Activated T-helper 17 cell treated with anti-CD3 and anti-CD28 coated beads, Interleukin-2, amount 50 U/mL, for 72 hours (primary cell): Measurements from ENCODE around the gene SHQ1. TPM values are rescaled to one million over a fixed set of nuclear protein-coding genes. Genes with fewer than 3 reads are reported as not detected.

Experiments used
- ATAC-seq: fragments of 150-1000 bp; cut with Tn5 transposase; replicated peaks from 2 replicates; pipeline ENCODE4 v1.10.0; 2021; ENCODE audit warnings: mild to moderate bottlenecking, moderate library complexity
- H3K27ac Mint-ChIP-seq: one replicate; pipeline ENCODE4 v1.8.0; 2022; ENCODE audit warnings: mixed read lengths
- H3K27me3 Mint-ChIP-seq: one replicate; pipeline ENCODE4 v1.8.0; 2022; ENCODE audit warnings: mixed read lengths
- H3K36me3 Mint-ChIP-seq: one replicate; pipeline ENCODE4 v1.8.0; 2022; ENCODE audit warnings: low read depth, mild to moderate bottlenecking, mixed read lengths
- H3K4me1 Mint-ChIP-seq: one replicate; pipeline ENCODE4 v1.8.0; 2022; ENCODE audit warnings: mixed read lengths
- H3K4me3 Mint-ChIP-seq: one replicate; pipeline ENCODE4 v1.8.0; 2022; ENCODE audit warnings: mild to moderate bottlenecking, mixed read lengths
- H3K9me3 Mint-ChIP-seq: one replicate; pipeline ENCODE4 v1.8.0; 2022; ENCODE audit warnings: mixed read lengths
- total RNA-seq, 2 donors: library from RNA; stranded (reverse); gene quantifications; one replicate each; pipeline ENCODE4 v1.2.3, GENCODE V29; 2022

SHQ1 gene
- total RNA-seq, 2 donors from 2014 or later = 23.2 to 38.1 TPM

DNA sequence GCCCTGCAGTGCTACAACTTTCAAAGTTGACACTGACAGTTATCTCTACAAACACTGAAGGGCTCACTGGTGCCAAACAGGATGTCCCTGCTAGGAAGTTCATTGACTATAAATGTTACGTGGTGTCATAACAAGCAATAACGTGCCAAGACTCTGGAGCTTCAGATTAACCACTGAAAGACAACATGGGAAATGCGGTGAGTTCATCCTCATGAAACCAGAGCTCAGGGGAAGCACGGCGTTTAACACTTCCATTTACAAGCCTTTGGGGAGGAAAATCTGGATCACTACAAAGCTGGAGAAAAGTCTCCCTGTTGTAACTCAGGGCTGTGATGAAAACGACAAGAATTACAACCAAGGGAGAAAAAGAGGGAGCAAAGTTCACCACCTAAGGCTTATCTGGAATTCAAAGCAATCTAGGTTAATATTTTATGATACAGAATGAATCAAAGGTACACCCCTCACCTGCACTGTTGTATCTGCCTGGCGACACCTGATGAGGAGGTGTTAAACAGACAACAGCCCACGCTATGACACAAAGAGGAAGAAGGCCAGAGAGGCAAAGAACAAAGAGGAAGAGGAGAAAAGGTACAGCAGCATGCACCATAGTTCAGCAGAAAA, 27.0 kb downstream of the SHQ1 start:
- peak; percentile 33 for ATAC-seq
- Mint-ChIP-seq H3K27ac (no peak overlapping the region), H3K4me1 (peaks cover 9% of the 10 kb centered on the region), H3K36me3 (peaks cover 38% of the 10 kb centered on the region), H3K27me3 (no peaks in the 10 kb centered on the region), H3K9me3 (no peaks in the 10 kb centered on the region), H3K4me3 (no peak overlapping the region)

GRCh38 chr3:72820415-72820814, 27.8 kb downstream of the SHQ1 start:
- Mint-ChIP-seq H3K27me3 (no peaks in the 10 kb centered on the region), H3K9me3 (no peaks in the 10 kb centered on the region), H3K36me3 (peaks cover 45% of the 10 kb centered on the region), H3K27ac (no peak overlapping the region), H3K4me1 (peaks cover 9% of the 10 kb centered on the region), H3K4me3 (no peak overlapping the region)
- ATAC-seq = no peak

GRCh38 chr3:72818905-72819304, 29.3 kb downstream of the SHQ1 start:
- no peaks in the 10 kb centered on the region for H3K27me3 Mint-ChIP-seq
- H3K9me3 Mint-ChIP-seq = no peaks in the 10 kb centered on the region
- H3K4me3 Mint-ChIP-seq = no peak overlapping the region
- peaks cover 9% of the 10 kb centered on the region for H3K4me1 Mint-ChIP-seq
- peak overlapping the region; percentile 9 for H3K27ac Mint-ChIP-seq
- peaks cover 54% of the 10 kb centered on the region for H3K36me3 Mint-ChIP-seq
- peak; percentile 68 for ATAC-seq

- peaks cover 9% of the 10 kb centered on the region for H3K4me1 Mint-ChIP-seq
- peak overlapping the region; percentile 9 for H3K27ac Mint-ChIP-seq
- no peaks in the 10 kb centered on the region for H3K9me3 Mint-ChIP-seq
- no peaks in the 10 kb centered on the region for H3K27me3 Mint-ChIP-seq
- no peak overlapping the region for H3K4me3 Mint-ChIP-seq
- peaks cover 54% of the 10 kb centered on the region for H3K36me3 Mint-ChIP-seq
- ATAC-seq = no peak
Observed at GRCh38 chr3:72818092-72818773, 30.0 kb downstream of the SHQ1 start.

DNA sequence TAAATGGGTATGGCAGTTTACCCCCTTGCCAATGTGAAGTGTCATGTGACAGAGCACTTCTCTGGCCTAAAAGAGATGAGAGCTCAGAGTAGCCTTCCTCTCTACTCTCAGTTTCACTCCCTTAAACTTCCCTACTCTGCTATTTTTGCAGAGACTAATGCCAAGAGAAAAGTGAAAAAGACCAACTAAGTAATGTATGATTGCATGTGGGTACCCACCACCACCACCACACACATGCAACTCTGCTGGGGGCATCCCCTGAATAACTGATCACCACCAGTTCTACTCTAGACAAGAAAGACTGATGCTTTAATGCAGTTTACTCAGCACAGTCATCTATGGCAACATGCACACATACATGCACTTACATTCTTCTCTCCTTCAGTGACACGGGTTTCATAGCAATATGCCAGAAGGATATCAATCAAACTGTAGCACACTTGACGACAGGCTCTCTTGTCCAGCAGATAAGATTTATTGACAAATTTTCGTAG, 31.3 kb downstream of the SHQ1 start:
- H3K36me3 Mint-ChIP-seq = peaks cover 65% of the 10 kb centered on the region
- no peaks in the 10 kb centered on the region for H3K27me3 Mint-ChIP-seq
- no peaks in the 10 kb centered on the region for H3K9me3 Mint-ChIP-seq
- ATAC-seq = peak; percentile 77
- no peak overlapping the region for H3K27ac Mint-ChIP-seq
- H3K4me1 Mint-ChIP-seq = peaks cover 9% of the 10 kb centered on the region
- H3K4me3 Mint-ChIP-seq = no peak overlapping the region

DNA sequence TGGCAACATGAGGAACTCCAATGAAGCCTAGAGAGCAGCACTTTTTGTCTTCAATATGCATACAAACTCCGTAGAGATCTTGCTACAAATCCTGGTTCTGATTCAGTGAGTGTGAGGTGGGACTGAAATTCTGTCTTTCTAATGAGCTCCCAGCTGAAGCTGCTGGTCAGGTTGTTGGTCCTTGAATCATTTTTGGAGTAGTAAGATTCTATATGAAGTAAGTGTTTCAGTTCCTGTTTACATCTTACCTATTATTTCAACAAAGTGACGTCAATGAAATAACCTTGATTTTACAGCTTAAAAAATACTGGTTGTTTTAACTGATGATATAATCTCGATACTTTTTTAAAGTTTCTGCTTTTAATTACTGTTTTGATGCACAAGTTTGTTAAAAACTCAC, 33.9 kb downstream of the SHQ1 start:
- ATAC-seq = no peak
- no peaks in the 10 kb centered on the region for H3K9me3 Mint-ChIP-seq
- no peaks in the 10 kb centered on the region for H3K27me3 Mint-ChIP-seq
- peaks cover 9% of the 10 kb centered on the region for H3K4me1 Mint-ChIP-seq
- H3K4me3 Mint-ChIP-seq = no peak overlapping the region
- H3K36me3 Mint-ChIP-seq = peaks cover 84% of the 10 kb centered on the region
- no peak overlapping the region for H3K27ac Mint-ChIP-seq

- Mint-ChIP-seq H3K36me3 (peaks cover 93% of the 10 kb centered on the region), H3K9me3 (no peaks in the 10 kb centered on the region), H3K4me3 (no peak overlapping the region), H3K27ac (no peak overlapping the region), H3K4me1 (no peaks in the 10 kb centered on the region), H3K27me3 (no peaks in the 10 kb centered on the region)
- ATAC-seq = no peak
Observed at GRCh38 chr3:72812201-72812600, 36.0 kb downstream of the SHQ1 start.

- H3K36me3 Mint-ChIP-seq = peaks cover 86% of the 10 kb centered on the region
- no peak overlapping the region for H3K4me3 Mint-ChIP-seq
- no peak for ATAC-seq
- H3K27me3 Mint-ChIP-seq = no peaks in the 10 kb centered on the region
- H3K27ac Mint-ChIP-seq = no peak overlapping the region
- no peaks in the 10 kb centered on the region for H3K9me3 Mint-ChIP-seq
- H3K4me1 Mint-ChIP-seq = no peaks in the 10 kb centered on the region
Observed at GRCh38 chr3:72811571-72811970, 36.7 kb downstream of the SHQ1 start.

GRCh38 chr3:72810659-72811434, 37.4 kb downstream of the SHQ1 start:
- Mint-ChIP-seq H3K4me3 (no peak overlapping the region), H3K27ac (no peak overlapping the region), H3K36me3 (peaks cover 79% of the 10 kb centered on the region), H3K27me3 (no peaks in the 10 kb centered on the region), H3K4me1 (no peaks in the 10 kb centered on the region), H3K9me3 (no peaks in the 10 kb centered on the region)
- ATAC-seq = no peak

GRCh38 chr3:72810063-72810462, 38.2 kb downstream of the SHQ1 start:
- no peak for ATAC-seq
- no peak overlapping the region for H3K4me3 Mint-ChIP-seq
- H3K4me1 Mint-ChIP-seq = no peaks in the 10 kb centered on the region
- H3K9me3 Mint-ChIP-seq = no peaks in the 10 kb centered on the region
- H3K27ac Mint-ChIP-seq = no peak overlapping the region
- peaks cover 71% of the 10 kb centered on the region for H3K36me3 Mint-ChIP-seq
- no peaks in the 10 kb centered on the region for H3K27me3 Mint-ChIP-seq

DNA sequence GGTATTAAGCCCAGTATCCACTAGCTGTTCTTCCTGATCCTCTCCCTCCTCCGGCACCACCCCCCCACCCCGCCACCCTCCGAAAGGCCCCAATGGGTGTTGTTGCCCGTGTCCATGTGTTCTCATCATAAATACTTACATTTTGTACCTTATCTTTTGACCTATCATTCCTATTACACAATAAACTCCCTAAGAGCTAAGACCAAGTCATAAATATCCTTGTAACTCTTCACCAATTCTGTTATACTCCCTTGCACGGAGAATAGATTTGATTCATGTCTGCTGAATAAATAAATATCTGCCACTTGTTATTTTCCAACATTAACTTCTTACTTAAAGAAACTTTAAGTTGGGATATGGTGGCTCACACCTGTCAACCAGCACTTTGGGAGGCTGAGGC, 43.9 kb downstream of the SHQ1 start:
- peaks cover 11% of the 10 kb centered on the region for H3K4me1 Mint-ChIP-seq
- H3K36me3 Mint-ChIP-seq = peaks cover 24% of the 10 kb centered on the region
- no peaks in the 10 kb centered on the region for H3K9me3 Mint-ChIP-seq
- ATAC-seq = no peak
- no peaks in the 10 kb centered on the region for H3K27me3 Mint-ChIP-seq
- H3K4me3 Mint-ChIP-seq = no peak overlapping the region
- no peak overlapping the region for H3K27ac Mint-ChIP-seq

DNA sequence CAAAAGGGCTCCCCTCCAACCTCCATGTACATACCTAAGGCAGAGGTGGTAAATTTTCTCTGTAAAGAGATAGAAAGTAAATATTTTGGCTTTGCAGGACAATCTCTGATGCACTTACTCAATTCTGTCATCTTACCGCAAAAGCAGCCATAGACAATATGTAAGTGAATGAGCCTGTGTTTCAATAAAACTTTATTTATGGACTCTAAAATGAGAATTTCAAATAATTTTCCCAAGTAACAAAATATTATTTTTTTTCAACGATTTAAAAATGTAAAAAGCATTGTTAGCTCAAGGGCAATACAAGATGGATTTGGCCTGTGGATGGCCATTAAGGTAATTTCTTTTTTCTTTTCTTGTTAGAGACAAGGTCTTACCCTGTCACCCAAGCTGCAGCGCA, 44.7 kb downstream of the SHQ1 start:
- peaks cover 11% of the 10 kb centered on the region for H3K4me1 Mint-ChIP-seq
- no peak overlapping the region for H3K4me3 Mint-ChIP-seq
- ATAC-seq = no peak
- H3K9me3 Mint-ChIP-seq = no peaks in the 10 kb centered on the region
- H3K36me3 Mint-ChIP-seq = peaks cover 16% of the 10 kb centered on the region
- H3K27ac Mint-ChIP-seq = no peak overlapping the region
- H3K27me3 Mint-ChIP-seq = no peaks in the 10 kb centered on the region

GRCh38 chr3:72802001-72802400, 46.2 kb downstream of the SHQ1 start:
- H3K36me3 Mint-ChIP-seq = peaks cover 14% of the 10 kb centered on the region
- ATAC-seq = no peak
- H3K9me3 Mint-ChIP-seq = no peaks in the 10 kb centered on the region
- no peaks in the 10 kb centered on the region for H3K27me3 Mint-ChIP-seq
- H3K4me3 Mint-ChIP-seq = no peak overlapping the region
- peaks cover 11% of the 10 kb centered on the region for H3K4me1 Mint-ChIP-seq
- H3K27ac Mint-ChIP-seq = no peak overlapping the region

GRCh38 chr3:72800869-72801268, 47.4 kb downstream of the SHQ1 start:
- Mint-ChIP-seq H3K4me3 (peak overlapping the region; percentile 16), H3K9me3 (no peaks in the 10 kb centered on the region), H3K36me3 (peaks cover 21% of the 10 kb centered on the region), H3K4me1 (peaks cover 11% of the 10 kb centered on the region), H3K27ac (peak overlapping the region; percentile 49), H3K27me3 (no peaks in the 10 kb centered on the region)
- ATAC-seq = peak; percentile 89
